ENCODE results near the gene EBPL.
A peak's percentile ranks its signal among the peaks of the same experiment; 100 is the strongest.

The EBPL gene

DNA sequence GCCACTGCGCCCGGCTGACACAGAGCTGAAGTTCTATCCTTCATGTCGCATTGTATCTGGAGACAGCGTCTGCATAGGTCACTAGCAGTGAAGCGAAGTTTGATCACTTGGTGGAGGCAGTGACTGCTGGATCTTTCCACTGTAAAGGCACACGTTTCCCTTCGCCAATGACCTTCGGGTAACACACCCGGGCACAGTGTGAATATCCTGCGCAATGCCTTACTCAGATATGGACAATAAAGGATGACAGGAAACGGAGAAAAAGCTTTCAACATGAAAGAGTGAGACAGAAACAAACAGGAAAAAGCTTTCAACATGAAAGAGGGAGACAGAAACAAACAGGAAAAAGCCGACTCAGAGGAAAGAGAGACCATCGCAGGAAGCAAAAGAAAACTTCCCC, 45.8 kb downstream of the EBPL start:
- Histone ChIP-seq H3K4me1 (ENCODE audit: control insufficient read depth, insufficient read depth, low read length) (no peaks in the 10 kb centered on the region), H3K4me3 (ENCODE audit: low read depth, low read length) (no peak overlapping the region), H3K9me3 (ENCODE audit: control insufficient read depth, insufficient read depth, low read length) (no peaks in the 10 kb centered on the region), H3K9ac (ENCODE audit: low read depth, low read length) (no peak overlapping the region), H3K27me3 (ENCODE audit: control insufficient read depth, insufficient read depth, low read length) (no peaks in the 10 kb centered on the region), H3K36me3 (ENCODE audit: control insufficient read depth, insufficient read depth, low read length) (no peaks in the 10 kb centered on the region)

DNA sequence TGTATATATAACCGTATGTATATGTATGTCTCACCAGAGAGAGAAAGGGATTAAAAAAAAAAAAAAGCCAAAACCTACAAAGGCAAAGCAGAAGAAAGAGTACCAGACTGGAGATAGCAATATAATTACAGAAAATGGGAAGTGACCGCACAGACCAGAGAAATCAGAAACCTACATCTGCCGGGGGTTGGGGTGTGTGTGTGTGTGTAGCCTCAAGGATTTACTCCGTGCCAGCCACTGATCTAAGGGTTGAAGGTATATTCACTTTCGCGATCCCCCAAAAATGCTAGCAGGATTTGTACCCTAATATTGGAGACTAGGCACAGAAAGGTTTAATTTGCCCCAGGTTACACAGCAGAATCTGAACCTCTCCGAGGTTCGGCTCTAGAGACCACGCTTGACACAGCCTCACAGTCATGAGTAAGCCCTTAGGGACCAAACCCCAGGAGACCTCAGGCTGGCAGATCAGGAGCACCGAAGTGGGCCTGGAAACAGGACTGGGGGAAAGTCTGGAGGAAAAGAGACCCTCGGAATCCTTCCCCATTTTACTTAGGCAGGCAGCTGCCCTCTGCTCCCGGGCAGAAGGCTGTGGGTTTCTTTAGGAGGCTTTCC, 48.1 kb downstream of the EBPL start:
- Histone ChIP-seq H3K9me3 (ENCODE audit: control insufficient read depth, insufficient read depth, low read length) (no peaks in the 10 kb centered on the region), H3K9ac (ENCODE audit: low read depth, low read length) (no peak overlapping the region), H3K4me3 (ENCODE audit: low read depth, low read length) (no peak overlapping the region), H3K4me1 (ENCODE audit: control insufficient read depth, insufficient read depth, low read length) (no peaks in the 10 kb centered on the region), H3K36me3 (ENCODE audit: control insufficient read depth, insufficient read depth, low read length) (no peaks in the 10 kb centered on the region), H3K27me3 (ENCODE audit: control insufficient read depth, insufficient read depth, low read length) (no peaks in the 10 kb centered on the region)

DNA sequence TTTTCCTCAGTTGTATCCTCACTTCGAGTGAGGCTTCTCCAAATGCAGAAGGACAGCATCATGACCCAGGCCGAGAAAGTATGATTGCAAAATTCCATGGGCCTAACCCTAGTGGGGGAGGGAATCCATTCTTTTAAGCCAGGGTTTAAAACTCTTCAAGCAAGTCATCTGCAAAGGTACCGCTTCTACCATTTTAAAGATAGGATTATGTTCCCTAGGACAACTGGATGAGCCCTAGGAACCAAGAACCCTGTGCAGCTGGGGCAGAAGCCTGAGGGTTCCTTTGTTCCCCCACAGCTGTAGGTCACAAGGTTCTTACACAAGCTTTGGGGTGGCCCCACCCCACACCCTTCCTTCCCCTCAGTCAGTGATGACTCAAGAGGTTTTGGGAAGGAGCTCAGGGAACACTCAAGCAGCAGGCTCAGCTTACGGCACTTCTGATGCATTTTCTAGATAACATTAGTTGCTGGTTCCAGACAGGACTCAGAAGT, 49.4 kb downstream of the EBPL start:
- Histone ChIP-seq H3K4me1 (ENCODE audit: control insufficient read depth, insufficient read depth, low read length) (no peaks in the 10 kb centered on the region), H3K4me3 (ENCODE audit: low read depth, low read length) (no peak overlapping the region), H3K9ac (ENCODE audit: low read depth, low read length) (no peak overlapping the region), H3K27me3 (ENCODE audit: control insufficient read depth, insufficient read depth, low read length) (no peaks in the 10 kb centered on the region), H3K36me3 (ENCODE audit: control insufficient read depth, insufficient read depth, low read length) (no peaks in the 10 kb centered on the region), H3K9me3 (ENCODE audit: control insufficient read depth, insufficient read depth, low read length) (no peaks in the 10 kb centered on the region)

DNA sequence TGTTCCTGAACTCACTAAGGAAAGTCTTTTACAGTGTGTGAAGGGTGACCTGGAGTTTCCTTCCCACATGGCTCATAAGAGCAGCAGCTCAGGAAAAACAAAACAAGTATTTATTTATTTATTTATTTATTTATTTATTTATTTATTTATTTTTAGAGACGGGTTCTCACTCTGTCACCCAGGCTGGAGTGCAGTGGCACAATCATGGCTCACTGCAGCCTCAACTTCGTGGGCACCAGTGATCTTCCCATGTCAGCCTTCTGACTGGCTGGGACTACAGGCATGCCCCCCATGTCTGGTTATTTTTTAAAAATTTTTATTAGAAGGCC, 52.6 kb downstream of the EBPL start:
- Histone ChIP-seq H3K4me3 (ENCODE audit: low read depth, low read length) (no peak overlapping the region), H3K9me3 (ENCODE audit: control insufficient read depth, insufficient read depth, low read length) (no peaks in the 10 kb centered on the region), H3K27me3 (ENCODE audit: control insufficient read depth, insufficient read depth, low read length) (no peaks in the 10 kb centered on the region), H3K4me1 (ENCODE audit: control insufficient read depth, insufficient read depth, low read length) (peaks cover 13% of the 10 kb centered on the region), H3K9ac (ENCODE audit: low read depth, low read length) (no peak overlapping the region), H3K36me3 (ENCODE audit: control insufficient read depth, insufficient read depth, low read length) (no peaks in the 10 kb centered on the region)

DNA sequence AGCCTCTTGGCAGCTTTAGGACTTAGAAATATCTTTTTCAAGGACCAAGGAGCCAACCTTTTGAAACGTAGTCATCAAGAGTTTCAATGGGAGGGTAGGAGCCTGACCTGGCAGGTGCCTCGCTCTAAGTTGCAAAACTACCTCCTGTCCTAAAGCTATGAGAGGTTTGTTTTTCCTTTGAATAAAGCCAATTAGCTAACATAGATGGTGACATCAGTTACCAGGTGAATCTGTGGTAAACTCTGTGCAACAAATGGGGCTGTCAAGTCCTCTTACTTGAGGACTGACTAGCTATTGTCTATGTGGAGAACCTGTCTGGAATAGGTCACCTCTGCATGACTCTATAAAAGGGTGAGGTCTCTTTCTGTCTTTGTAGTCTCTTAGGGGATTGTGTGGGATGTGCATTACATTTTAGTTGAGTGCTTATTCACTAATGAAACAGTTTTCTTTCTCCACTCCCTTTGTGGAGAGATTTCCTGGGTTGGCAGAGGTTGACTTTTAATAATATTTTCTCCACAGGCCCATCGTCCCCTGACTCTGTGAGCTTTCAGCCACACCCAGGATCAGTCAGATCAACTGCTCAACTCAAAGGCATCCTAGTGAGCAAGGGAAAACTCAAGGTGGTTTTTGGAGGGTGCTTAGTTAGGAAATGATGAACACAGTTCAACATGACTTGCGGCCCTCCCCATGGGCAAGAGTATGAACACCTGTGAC, 53.1 kb downstream of the EBPL start:
- Histone ChIP-seq H3K4me1 (ENCODE audit: control insufficient read depth, insufficient read depth, low read length) (peaks cover 13% of the 10 kb centered on the region), H3K9me3 (ENCODE audit: control insufficient read depth, insufficient read depth, low read length) (no peaks in the 10 kb centered on the region), H3K27me3 (ENCODE audit: control insufficient read depth, insufficient read depth, low read length) (no peaks in the 10 kb centered on the region), H3K36me3 (ENCODE audit: control insufficient read depth, insufficient read depth, low read length) (no peaks in the 10 kb centered on the region), H3K4me3 (ENCODE audit: low read depth, low read length) (no peak overlapping the region), H3K9ac (ENCODE audit: low read depth, low read length) (no peak overlapping the region)

DNA sequence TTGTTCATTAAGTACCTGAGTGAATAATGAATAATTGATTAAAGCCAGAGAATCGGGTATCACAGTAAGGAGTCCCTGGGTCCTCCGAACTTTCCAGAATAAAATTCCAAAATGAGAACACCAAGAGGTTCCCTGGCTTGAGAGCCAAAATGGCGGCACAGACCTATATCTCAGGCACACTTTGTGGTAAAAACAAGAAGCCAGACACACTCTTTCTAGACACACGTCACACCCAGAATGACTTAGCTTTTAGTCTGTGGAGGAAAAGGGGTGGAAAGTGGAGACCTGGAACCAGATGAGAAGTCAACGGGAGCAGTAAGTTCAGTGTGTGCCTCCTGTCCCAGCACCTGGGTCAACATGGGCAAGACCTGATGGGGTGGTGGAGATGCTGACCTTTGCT, 54.6 kb downstream of the EBPL start:
- H3K36me3 ChIP-seq (ENCODE audit: control insufficient read depth, insufficient read depth, low read length): no peaks in the 10 kb centered on the region
- H3K27me3 ChIP-seq (ENCODE audit: control insufficient read depth, insufficient read depth, low read length): no peaks in the 10 kb centered on the region
- peak overlapping the region; percentile 67 for H3K9ac ChIP-seq (ENCODE audit: low read depth, low read length)
- H3K9me3 ChIP-seq (ENCODE audit: control insufficient read depth, insufficient read depth, low read length): no peaks in the 10 kb centered on the region
- H3K4me1 ChIP-seq (ENCODE audit: control insufficient read depth, insufficient read depth, low read length): peaks cover 13% of the 10 kb centered on the region
- H3K4me3 ChIP-seq (ENCODE audit: low read depth, low read length): peak overlapping the region; percentile 71

DNA sequence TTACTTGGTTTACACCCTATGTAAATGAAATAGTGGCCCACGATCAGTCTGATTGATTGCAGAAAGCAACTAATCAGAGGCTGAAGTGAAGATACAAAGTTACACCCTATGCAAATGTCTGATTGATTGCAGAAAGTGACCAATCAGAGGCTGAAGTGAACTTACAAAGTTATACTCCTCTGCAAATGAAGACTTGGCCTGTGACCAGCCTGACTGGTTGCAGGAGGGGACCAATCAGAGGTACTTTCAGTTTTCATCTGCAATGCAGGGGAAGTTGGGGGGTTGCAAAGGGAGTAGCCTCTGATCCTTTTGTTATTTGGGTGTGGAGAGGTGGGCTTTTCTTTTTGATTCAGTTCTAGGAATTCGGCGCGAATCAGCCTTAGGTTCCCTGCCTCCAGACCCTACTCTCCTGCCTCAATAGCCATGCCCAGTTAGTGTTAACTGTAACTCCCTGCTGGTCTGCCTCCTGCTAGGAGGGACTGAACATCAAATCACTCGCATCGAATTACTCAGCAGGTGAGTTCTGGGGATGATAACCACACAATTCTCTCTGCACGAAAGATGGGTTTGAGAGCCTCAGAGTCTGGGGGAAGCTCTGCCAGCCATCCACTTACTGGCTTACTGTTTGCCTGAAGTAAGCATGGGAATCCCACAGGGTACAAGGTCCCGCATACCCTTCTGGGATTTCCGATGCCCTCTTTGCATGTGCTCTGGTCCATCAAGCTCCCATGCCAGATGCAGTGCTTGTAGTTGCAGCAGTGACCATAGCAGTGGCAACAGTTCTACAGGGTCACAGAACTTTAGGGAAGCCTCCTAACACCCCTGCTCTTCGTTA, 55.5 kb downstream of the EBPL start:
- H3K27me3 ChIP-seq (ENCODE audit: control insufficient read depth, insufficient read depth, low read length): no peaks in the 10 kb centered on the region
- peak overlapping the region; percentile 71 for H3K4me3 ChIP-seq (ENCODE audit: low read depth, low read length)
- H3K9ac ChIP-seq (ENCODE audit: low read depth, low read length): peak overlapping the region; percentile 67
- peaks cover 13% of the 10 kb centered on the region for H3K4me1 ChIP-seq (ENCODE audit: control insufficient read depth, insufficient read depth, low read length)
- no peaks in the 10 kb centered on the region for H3K9me3 ChIP-seq (ENCODE audit: control insufficient read depth, insufficient read depth, low read length)
- H3K36me3 ChIP-seq (ENCODE audit: control insufficient read depth, insufficient read depth, low read length): peaks cover 1% of the 10 kb centered on the region

DNA sequence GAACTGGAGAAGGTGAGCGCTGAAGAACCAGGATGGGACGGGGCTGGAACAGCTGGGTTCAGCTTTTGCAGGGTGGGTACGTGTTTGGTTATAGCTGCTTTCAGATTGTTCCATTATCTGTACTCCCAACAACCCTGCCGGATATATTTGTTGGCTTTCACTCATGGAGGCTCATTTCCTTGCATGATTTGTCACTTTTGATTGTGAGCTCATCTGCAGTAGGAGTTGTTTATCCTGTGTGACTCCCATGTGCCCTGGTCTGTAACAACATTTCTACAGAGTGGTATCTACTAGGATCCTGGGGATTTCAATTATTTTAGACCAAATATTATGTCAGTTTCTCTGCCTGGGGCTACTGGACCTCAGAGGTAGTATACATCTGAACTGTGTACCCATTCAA, 57.6 kb downstream of the EBPL start:
- Histone ChIP-seq H3K4me3 (ENCODE audit: low read depth, low read length) (no peak overlapping the region), H3K9me3 (ENCODE audit: control insufficient read depth, insufficient read depth, low read length) (no peaks in the 10 kb centered on the region), H3K27me3 (ENCODE audit: control insufficient read depth, insufficient read depth, low read length) (no peaks in the 10 kb centered on the region), H3K9ac (ENCODE audit: low read depth, low read length) (no peak overlapping the region), H3K4me1 (ENCODE audit: control insufficient read depth, insufficient read depth, low read length) (peaks cover 13% of the 10 kb centered on the region), H3K36me3 (ENCODE audit: control insufficient read depth, insufficient read depth, low read length) (peaks cover 6% of the 10 kb centered on the region)

DNA sequence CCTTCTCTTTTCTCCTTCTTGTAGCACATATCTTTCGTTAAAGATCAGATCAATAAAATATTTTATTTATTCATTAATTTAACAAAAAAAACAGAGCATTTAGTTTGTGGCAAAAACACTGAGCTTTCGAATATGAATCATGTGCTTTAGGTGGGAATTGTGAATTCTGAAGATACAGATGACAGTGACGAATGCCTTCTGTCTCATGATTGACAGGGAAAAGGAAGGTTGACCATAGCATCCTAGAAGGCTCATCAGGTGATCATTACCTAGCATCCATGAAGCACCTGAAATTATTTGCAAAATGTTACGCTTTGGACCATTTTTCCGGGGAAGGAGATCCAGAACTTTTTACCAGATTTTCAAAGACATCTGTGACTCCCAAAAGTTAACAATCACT, 59.1 kb downstream of the EBPL start:
- Histone ChIP-seq H3K9me3 (ENCODE audit: control insufficient read depth, insufficient read depth, low read length) (no peaks in the 10 kb centered on the region), H3K9ac (ENCODE audit: low read depth, low read length) (no peak overlapping the region), H3K4me1 (ENCODE audit: control insufficient read depth, insufficient read depth, low read length) (peaks cover 15% of the 10 kb centered on the region), H3K36me3 (ENCODE audit: control insufficient read depth, insufficient read depth, low read length) (peaks cover 6% of the 10 kb centered on the region), H3K4me3 (ENCODE audit: low read depth, low read length) (no peak overlapping the region), H3K27me3 (ENCODE audit: control insufficient read depth, insufficient read depth, low read length) (no peaks in the 10 kb centered on the region)

DNA sequence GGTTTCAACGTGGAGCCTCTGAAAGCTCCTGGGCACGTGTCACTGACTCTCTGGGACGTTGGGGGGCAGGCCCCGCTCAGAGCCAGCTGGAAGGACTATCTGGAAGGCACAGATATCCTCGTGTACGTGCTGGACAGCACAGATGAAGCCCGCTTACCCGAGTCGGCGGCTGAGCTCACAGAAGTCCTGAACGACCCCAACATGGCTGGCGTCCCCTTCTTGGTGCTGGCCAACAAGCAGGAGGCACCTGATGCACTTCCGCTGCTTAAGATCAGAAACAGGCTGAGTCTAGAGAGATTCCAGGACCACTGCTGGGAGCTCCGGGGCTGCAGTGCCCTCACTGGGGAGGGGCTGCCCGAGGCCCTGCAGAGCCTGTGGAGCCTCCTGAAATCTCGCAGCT, 60.7 kb downstream of the EBPL start:
- H3K36me3 ChIP-seq (ENCODE audit: control insufficient read depth, insufficient read depth, low read length): peaks cover 6% of the 10 kb centered on the region
- no peaks in the 10 kb centered on the region for H3K27me3 ChIP-seq (ENCODE audit: control insufficient read depth, insufficient read depth, low read length)
- H3K4me3 ChIP-seq (ENCODE audit: low read depth, low read length): no peak overlapping the region
- peaks cover 12% of the 10 kb centered on the region for H3K4me1 ChIP-seq (ENCODE audit: control insufficient read depth, insufficient read depth, low read length)
- no peak overlapping the region for H3K9ac ChIP-seq (ENCODE audit: low read depth, low read length)
- H3K9me3 ChIP-seq (ENCODE audit: control insufficient read depth, insufficient read depth, low read length): no peaks in the 10 kb centered on the region

DNA sequence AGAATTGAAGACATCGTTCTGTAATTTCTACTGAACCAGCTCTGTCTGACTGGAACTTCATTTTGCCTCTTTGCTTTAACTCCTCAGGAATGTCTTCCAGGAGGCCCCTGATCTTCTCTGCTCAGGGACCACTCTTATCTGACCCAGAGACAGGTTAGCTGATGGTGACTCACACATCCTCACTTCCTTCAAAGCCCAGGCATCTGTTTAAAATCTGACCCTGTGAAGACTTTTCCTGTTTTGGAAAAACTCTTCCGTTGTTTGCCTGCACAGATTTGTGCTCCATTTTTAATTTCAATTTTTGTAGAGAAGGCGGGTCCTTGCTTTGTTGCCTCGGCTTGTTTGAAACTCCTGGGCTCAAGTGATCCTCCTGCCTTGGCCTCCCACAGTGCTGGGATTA, 61.3 kb downstream of the EBPL start:
- no peaks in the 10 kb centered on the region for H3K9me3 ChIP-seq (ENCODE audit: control insufficient read depth, insufficient read depth, low read length)
- peaks cover 6% of the 10 kb centered on the region for H3K36me3 ChIP-seq (ENCODE audit: control insufficient read depth, insufficient read depth, low read length)
- H3K4me3 ChIP-seq (ENCODE audit: low read depth, low read length): no peak overlapping the region
- H3K4me1 ChIP-seq (ENCODE audit: control insufficient read depth, insufficient read depth, low read length): peaks cover 11% of the 10 kb centered on the region
- no peak overlapping the region for H3K9ac ChIP-seq (ENCODE audit: low read depth, low read length)
- no peaks in the 10 kb centered on the region for H3K27me3 ChIP-seq (ENCODE audit: control insufficient read depth, insufficient read depth, low read length)
